ENCODE data around the gene EYS.
"Not testable (repeated sequence)": the region's sequence is repeated elsewhere in the genome, so short reads cannot be mapped to it uniquely, and the experiment has no call there.

Gene EYS

GRCh38 chr6:64527899-64528298, 1179.1 kb downstream of the EYS start:
- DNase-seq, result no peak

- DNase-seq, result no peak
Observed at GRCh38 chr6:64522859-64523258, 1184.2 kb downstream of the EYS start.

- peak; percentile 26 for DNase-seq
Observed at GRCh38 chr6:64520050-64520449, 1187.0 kb downstream of the EYS start.

GRCh38 chr6:64516393-64516792, 1190.6 kb downstream of the EYS start:
- DNase-seq, result no peak

- no peak for DNase-seq
Observed at GRCh38 chr6:64507661-64508060, 1199.4 kb downstream of the EYS start.

GRCh38 chr6:64505312-64505711, 1201.7 kb downstream of the EYS start:
- DNase-seq, result peak; percentile 51

- DNase-seq, result no peak
Observed at GRCh38 chr6:64504503-64504902, 1202.5 kb downstream of the EYS start.

- DNase-seq, result peak; percentile 56
Observed at GRCh38 chr6:64502801-64503200, 1204.2 kb downstream of the EYS start.

GRCh38 chr6:64497634-64498033, 1209.4 kb downstream of the EYS start:
- no peak for DNase-seq

- no peak for DNase-seq
Observed at GRCh38 chr6:64489763-64490162, 1217.3 kb downstream of the EYS start.

- no peak for DNase-seq
Observed at GRCh38 chr6:64486578-64487351, 1220.3 kb downstream of the EYS start.

- DNase-seq, result no peak
Observed at GRCh38 chr6:64483956-64484499, 1223.0 kb downstream of the EYS start.

- peak; percentile 42 for DNase-seq
Observed at GRCh38 chr6:64482631-64483030, 1224.4 kb downstream of the EYS start.

- no peak for DNase-seq
Observed at GRCh38 chr6:64479134-64479533, 1227.9 kb downstream of the EYS start.

GRCh38 chr6:64477391-64477790, 1229.6 kb downstream of the EYS start:
- DNase-seq, result no peak

- no peak for DNase-seq
Observed at GRCh38 chr6:64476935-64477334, 1230.1 kb downstream of the EYS start.

GRCh38 chr6:64469405-64469804, 1237.6 kb downstream of the EYS start:
- DNase-seq, result not testable (repeated sequence)

- no peak for DNase-seq
Observed at GRCh38 chr6:64467656-64468055, 1239.4 kb downstream of the EYS start.

- DNase-seq, result no peak
Observed at GRCh38 chr6:64459411-64459944, 1247.5 kb downstream of the EYS start.

GRCh38 chr6:64448101-64448500, 1258.9 kb downstream of the EYS start:
- not testable (repeated sequence) for DNase-seq

GRCh38 chr6:64445038-64445437, 1262.0 kb downstream of the EYS start:
- DNase-seq, result no peak

GRCh38 chr6:64439274-64439673, 1267.8 kb downstream of the EYS start:
- no peak for DNase-seq

- no peak for DNase-seq
Observed at GRCh38 chr6:64437996-64438395, 1269.0 kb downstream of the EYS start.

GRCh38 chr6:64429926-64430325, 1277.1 kb downstream of the EYS start:
- DNase-seq, result no peak

GRCh38 chr6:64428186-64428585, 1278.8 kb downstream of the EYS start:
- DNase-seq, result no peak

Measured in hematopoietic multipotent progenitor cell treated with erythropoietin and hydrocortisone succinate and interleukin-3 and kit ligand, for 4 days (in vitro differentiated cells).